ENCODE data around the gene TBX4.

DNA sequence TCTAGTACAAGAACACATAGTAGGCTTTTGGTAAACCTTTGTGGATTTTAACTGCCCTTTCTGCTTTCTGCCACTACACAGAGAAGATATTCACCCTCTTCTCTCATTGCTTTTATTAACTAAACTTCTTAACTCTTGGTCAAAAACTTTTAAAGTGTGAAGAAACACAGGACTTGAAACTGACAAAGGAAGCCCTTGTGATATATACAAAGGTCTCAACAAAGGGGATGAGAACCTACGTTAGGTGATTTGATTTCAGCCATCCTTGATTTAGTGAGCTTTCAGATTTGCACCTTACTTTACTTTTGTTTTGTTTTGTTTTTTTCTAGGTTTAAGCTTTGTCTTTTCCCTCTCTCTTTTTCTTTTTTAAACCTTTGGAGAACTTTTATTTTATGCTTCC is 66.9 kb downstream of the TBX4 start:
- TF ChIP-seq, protein P1, sequence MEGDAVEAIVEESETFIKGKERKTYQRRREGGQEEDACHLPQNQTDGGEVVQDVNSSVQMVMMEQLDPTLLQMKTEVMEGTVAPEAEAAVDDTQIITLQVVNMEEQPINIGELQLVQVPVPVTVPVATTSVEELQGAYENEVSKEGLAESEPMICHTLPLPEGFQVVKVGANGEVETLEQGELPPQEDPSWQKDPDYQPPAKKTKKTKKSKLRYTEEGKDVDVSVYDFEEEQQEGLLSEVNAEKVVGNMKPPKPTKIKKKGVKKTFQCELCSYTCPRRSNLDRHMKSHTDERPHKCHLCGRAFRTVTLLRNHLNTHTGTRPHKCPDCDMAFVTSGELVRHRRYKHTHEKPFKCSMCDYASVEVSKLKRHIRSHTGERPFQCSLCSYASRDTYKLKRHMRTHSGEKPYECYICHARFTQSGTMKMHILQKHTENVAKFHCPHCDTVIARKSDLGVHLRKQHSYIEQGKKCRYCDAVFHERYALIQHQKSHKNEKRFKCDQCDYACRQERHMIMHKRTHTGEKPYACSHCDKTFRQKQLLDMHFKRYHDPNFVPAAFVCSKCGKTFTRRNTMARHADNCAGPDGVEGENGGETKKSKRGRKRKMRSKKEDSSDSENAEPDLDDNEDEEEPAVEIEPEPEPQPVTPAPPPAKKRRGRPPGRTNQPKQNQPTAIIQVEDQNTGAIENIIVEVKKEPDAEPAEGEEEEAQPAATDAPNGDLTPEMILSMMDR (IDR thresholded peaks at IDR 0.05; ENCODE audit: poor library complexity) = no peak
- TF ChIP-seq EZH2phosphoT487 (IDR thresholded peaks at IDR 0.05; ENCODE audit: low read depth, severe bottlenecking, unreplicated experiment) (no peak), EZH2 (IDR thresholded peaks at IDR 0.05; ENCODE audit: borderline replicate concordance) (no peak)
